GM12878 (cell line): ENCODE measurements around the gene BRINP3. TPM values are rescaled to one million over a fixed set of nuclear protein-coding genes. Genes with fewer than 3 reads are reported as not detected.

ENCODE experiments used
- ATAC-seq: fragments of 200-7000 bp; cut with Tn5 transposase; 3 replicates; pipeline ENCODE4 v1.9.1; 2020; ENCODE audit warnings: mild to moderate bottlenecking, moderate library complexity
- BruUV-seq: library from RNA; stranded (reverse); fragments of 400-500 nt; replicated peaks from 2 replicates; lab custom pipeline; 2021; lab: Mats Ljungman, UMichigan
- CTCF ChIA-PET: fragments of 300-600 bp; sonication (Branson Sonifier 250); formaldehyde crosslinking; extraction: SDS; loops from one replicate; lab custom pipeline; 2021; ENCODE audit warnings: inconsistent platforms; lab: Yijun Ruan, JAX
- POLR2A ChIA-PET: fragments of 350-600 bp; formaldehyde crosslinking; extraction: SDS; loops from one replicate; lab custom pipeline; 2021; ENCODE audit warnings: inconsistent platforms; lab: Charles Lee
- RAD21 ChIA-PET: fragments of 300-600 bp; sonication (Branson Sonifier 250); formaldehyde crosslinking; loops from one replicate; lab custom pipeline; 2023; ENCODE audit warnings: antibody characterized with exemption; ENCODE audit not compliant: unreplicated experiment; lab: Charles Lee
- SMC1A ChIA-PET: fragments of 300-600 bp; sonication (Branson Sonifier 250); formaldehyde crosslinking; loops from one replicate; lab custom pipeline; 2023; ENCODE audit not compliant: unreplicated experiment, uncharacterized antibody; lab: Charles Lee
- DNase-seq: peaks from one replicate; pipeline ENCODE4 v3.0.0-alpha.2; 2011; ENCODE audit warnings: low read depth, low spot score
- FAIRE-seq: peaks from 3 replicates; lab custom pipeline; 2011; peaks lifted over from hg19 to GRCh38; lab: Jason Lieb, UNC
- H2AFZ ChIP-seq: 2 replicates; pipeline ENCODE4 v1.6.0; 2011; ENCODE audit warnings: low read depth, low read length, control low read depth; ENCODE audit not compliant: control insufficient read depth
- H3K27ac ChIP-seq: 2 replicates; pipeline ENCODE4 v1.5.1; 2011; ENCODE audit warnings: control low read depth; ENCODE audit not compliant: control insufficient read depth, insufficient read depth
- H3K27me3 ChIP-seq, 2 experiments: replicated peaks in 1 of 2; 2 replicates each; pipeline versions ENCODE4 v1.6.0 to v1.6.1; 2011; ENCODE audit warnings: low read length in 1 of 2; ENCODE audit not compliant: control insufficient read depth in 2 of 2, insufficient read depth in 2 of 2
- H3K36me3 ChIP-seq, 2 experiments: 2 replicates each; pipeline ENCODE4 v1.5.1; 2011; ENCODE audit warnings: low read length in 1 of 2; ENCODE audit not compliant: control insufficient read depth in 2 of 2, insufficient read depth in 2 of 2
- H3K4me1 ChIP-seq: 2 replicates; pipeline ENCODE4 v1.6.1; 2011; ENCODE audit warnings: mild to moderate bottlenecking, low read length, moderate library complexity, mixed read lengths; ENCODE audit not compliant: control insufficient read depth, insufficient read depth
- H3K4me2 ChIP-seq: 2 replicates; pipeline ENCODE4 v1.6.0; 2011; ENCODE audit warnings: control low read depth; ENCODE audit not compliant: control insufficient read depth, insufficient read depth
- H3K4me3 ChIP-seq: fragments of 200-600 bp; sonication (generic); 2 replicates; pipeline ENCODE4 v1.5.1; 2016
- H3K79me2 ChIP-seq: 2 replicates; pipeline ENCODE4 v1.6.0; 2011; ENCODE audit warnings: low read length; ENCODE audit not compliant: control insufficient read depth, insufficient read depth
- H3K9ac ChIP-seq: 2 replicates; pipeline ENCODE4 v1.8.0; 2011; ENCODE audit warnings: low read length, control low read depth, mixed read lengths; ENCODE audit not compliant: control insufficient read depth, insufficient read depth
- H3K9me3 ChIP-seq: replicated peaks from 3 replicates; pipeline ENCODE4 v1.5.1; 2011; ENCODE audit warnings: mild to moderate bottlenecking, low read length; ENCODE audit not compliant: control insufficient read depth, insufficient read depth
- H4K20me1 ChIP-seq: 2 replicates; pipeline ENCODE4 v1.6.0; 2011; ENCODE audit not compliant: control insufficient read depth, insufficient read depth
- EP300 ChIP-seq, 2 experiments: fragments of 150-350 bp in 1 of 2; IDR thresholded peaks; 2 replicates each; pipeline ENCODE4 v1.6.1; 2011 to 2012; ENCODE audit warnings: low read depth in 2 of 2, low read length in 2 of 2, borderline replicate concordance in 1 of 2, improper control_type of control experiment in 1 of 2, inconsistent platforms in 1 of 2; ENCODE audit not compliant: control insufficient read depth in 1 of 2
- FOXK2 ChIP-seq: fragments of 450-650 bp; IDR thresholded peaks from 2 replicates; pipeline ENCODE4 v1.6.1; 2017; ENCODE audit warnings: mild to moderate bottlenecking, moderate library complexity
- JUND ChIP-seq: IDR thresholded peaks from 2 replicates; pipeline ENCODE4 v1.6.1; 2012; ENCODE audit warnings: low read depth, mild to moderate bottlenecking, low read length, improper control_type of control experiment, moderate library complexity
- NFXL1 ChIP-seq: fragments of 450-650 bp; IDR thresholded peaks from 2 replicates; pipeline ENCODE4 v1.6.1; 2017; ENCODE audit warnings: antibody characterized with exemption, mild to moderate bottlenecking, borderline replicate concordance
- NR2F1 ChIP-seq: fragments of 450-650 bp; conservative IDR thresholded peaks from 2 replicates; pipeline ENCODE4 v1.6.1; 2017; ENCODE audit warnings: mild to moderate bottlenecking
- NRF1 ChIP-seq: conservative IDR thresholded peaks from 2 replicates; pipeline ENCODE4 v1.6.1; 2011; ENCODE audit warnings: mild to moderate bottlenecking, low read depth, low read length, improper control_type of control experiment
- POLR2AphosphoS2 ChIP-seq: IDR thresholded peaks from 2 replicates; pipeline ENCODE4 v1.6.1; 2011; ENCODE audit warnings: low read depth, mild to moderate bottlenecking, low read length, improper control_type of control experiment, moderate library complexity
- RAD21 ChIP-seq: IDR thresholded peaks from 2 replicates; pipeline ENCODE4 v1.6.1; 2011; ENCODE audit warnings: mild to moderate bottlenecking, low read depth, low read length, moderate library complexity; ENCODE audit not compliant: insufficient read depth
- RELA ChIP-seq: fragments of 450-650 bp; IDR thresholded peaks from 2 replicates; pipeline ENCODE4 v1.8.0; 2014; ENCODE audit warnings: borderline replicate concordance; ENCODE audit not compliant: partially characterized antibody
- SPI1 ChIP-seq: IDR thresholded peaks from 2 replicates; pipeline ENCODE4 v1.6.1; 2011; ENCODE audit warnings: low read depth, mild to moderate bottlenecking, low read length, moderate library complexity, borderline replicate concordance; ENCODE audit not compliant: insufficient read depth
- TBL1XR1 ChIP-seq: IDR thresholded peaks from 2 replicates; pipeline ENCODE4 v1.6.1; 2012; ENCODE audit warnings: low read depth, low read length, improper control_type of control experiment
- WGBS: methylation state at CpG from one replicate; pipeline ENCODE4 v1.1.6; 2016; ENCODE audit warnings: low lambda C conversion rate; ENCODE audit not compliant: insufficient replicate concordance, insufficient coverage; ENCODE audit errors: missing lambda C conversion rate; 5-methylcytosine and 5-hydroxymethylcytosine counted together
- in situ Hi-C: fragments of 300-500 bp; cut with MboI; formaldehyde crosslinking; loops from 9 replicates; pipeline ENCODE4 v1.14.3; 2018; ENCODE audit warnings: mixed read lengths
- intact Hi-C: fragments of 100-400 bp; cut with micrococcal nuclease; formaldehyde crosslinking; loops from one replicate; pipeline ENCODE4 v1.14.2; 2022; ENCODE audit not compliant: unreplicated experiment
- polyA plus RNA-seq, 11 experiments: library from polyadenylated mRNA; depleted of rRNA in 4 of 11; unstranded in 6 of 11; stranded (reverse) in 5 of 11; fragments of >200 nt; fragmentation: Nextera tagmentation in 4 of 11; fragmentation: Illumina TruSeq in 1 of 11; extraction: Ambion mirVana in 4 of 11; extraction: Trizol in 1 of 11; gene quantifications; 1 replicate in 1 of 11; 2 replicates in 10 of 11; pipeline versions ENCODE4 v1.2.1 to v1.2.3, GENCODE V29; 2011 to 2016; ENCODE audit warnings: inconsistent platforms in 2 of 11, missing spikeins in 2 of 11, low read depth in 1 of 11
- total RNA-seq, 4 experiments: library from RNA; depleted of rRNA in 3 of 4; stranded (reverse); fragments of >200 nt in 3 of 4; fragmentation: Illumina TruSeq in 1 of 4; extraction: Trizol in 1 of 4; gene quantifications; 2 replicates each; pipeline versions ENCODE4 v1.2.1 to v1.2.3, GENCODE V29; 2013 to 2021
- TF ChIP-seq, protein P1 (sequence below): fragments of 450-650 bp; formaldehyde crosslinking; IDR thresholded peaks from 2 replicates; pipeline ENCODE4 v1.5.0; 2022; ENCODE audit warnings: mild to moderate bottlenecking, missing genetic modification characterization
- TF ChIP-seq, protein P2 (sequence below): fragments of 450-650 bp; IDR thresholded peaks from 2 replicates; pipeline ENCODE4 v1.6.1; 2017; ENCODE audit warnings: borderline replicate concordance
- TF ChIP-seq, protein P3 (sequence below): IDR thresholded peaks from 2 replicates; pipeline ENCODE4 v1.6.1; 2011; ENCODE audit warnings: borderline replicate concordance, low read depth, mild to moderate bottlenecking, moderate library complexity, mixed read lengths, low read length; ENCODE audit not compliant: insufficient read depth; ENCODE audit errors: extremely low read length

Gene BRINP3
- total and polyA plus RNA-seq, 10 of the 15 experiments (the other 5 are each of a cell fraction or from before 2014, with no cell fraction given) = under 0.01 TPM; not detected in 9

DNA sequence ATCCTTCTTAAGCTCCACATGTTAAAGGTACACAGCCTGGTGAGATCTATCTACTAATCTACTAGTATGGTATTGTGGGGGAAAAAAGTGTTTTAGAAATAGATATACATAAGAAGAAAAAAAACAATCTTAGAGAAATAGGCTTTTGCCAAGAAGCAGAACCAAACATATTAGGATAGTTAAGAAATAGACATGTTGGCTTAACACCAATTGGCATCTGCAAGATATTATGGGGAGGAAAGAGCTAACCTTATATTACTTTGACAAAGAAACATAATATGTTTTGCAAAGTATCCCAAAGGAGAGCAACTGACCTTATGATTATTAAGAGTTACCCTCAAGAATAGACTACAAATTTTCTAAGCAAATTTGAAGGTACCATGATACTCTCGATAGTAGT, 202.9 kb downstream of the BRINP3 start (continued):
- TF ChIP-seq, protein P1, sequence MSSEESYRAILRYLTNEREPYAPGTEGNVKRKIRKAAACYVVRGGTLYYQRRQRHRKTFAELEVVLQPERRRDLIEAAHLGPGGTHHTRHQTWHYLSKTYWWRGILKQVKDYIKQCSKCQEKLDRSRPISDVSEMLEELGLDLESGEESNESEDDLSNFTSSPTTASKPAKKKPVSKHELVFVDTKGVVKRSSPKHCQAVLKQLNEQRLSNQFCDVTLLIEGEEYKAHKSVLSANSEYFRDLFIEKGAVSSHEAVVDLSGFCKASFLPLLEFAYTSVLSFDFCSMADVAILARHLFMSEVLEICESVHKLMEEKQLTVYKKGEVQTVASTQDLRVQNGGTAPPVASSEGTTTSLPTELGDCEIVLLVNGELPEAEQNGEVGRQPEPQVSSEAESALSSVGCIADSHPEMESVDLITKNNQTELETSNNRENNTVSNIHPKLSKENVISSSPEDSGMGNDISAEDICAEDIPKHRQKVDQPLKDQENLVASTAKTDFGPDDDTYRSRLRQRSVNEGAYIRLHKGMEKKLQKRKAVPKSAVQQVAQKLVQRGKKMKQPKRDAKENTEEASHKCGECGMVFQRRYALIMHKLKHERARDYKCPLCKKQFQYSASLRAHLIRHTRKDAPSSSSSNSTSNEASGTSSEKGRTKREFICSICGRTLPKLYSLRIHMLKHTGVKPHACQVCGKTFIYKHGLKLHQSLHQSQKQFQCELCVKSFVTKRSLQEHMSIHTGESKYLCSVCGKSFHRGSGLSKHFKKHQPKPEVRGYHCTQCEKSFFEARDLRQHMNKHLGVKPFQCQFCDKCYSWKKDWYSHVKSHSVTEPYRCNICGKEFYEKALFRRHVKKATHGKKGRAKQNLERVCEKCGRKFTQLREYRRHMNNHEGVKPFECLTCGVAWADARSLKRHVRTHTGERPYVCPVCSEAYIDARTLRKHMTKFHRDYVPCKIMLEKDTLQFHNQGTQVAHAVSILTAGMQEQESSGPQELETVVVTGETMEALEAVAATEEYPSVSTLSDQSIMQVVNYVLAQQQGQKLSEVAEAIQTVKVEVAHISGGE (CRISPR knock-in tag) = no peak
- TF ChIP-seq RELA = no peak
- TF ChIP-seq RAD21 = no peak
- no peak for TF ChIP-seq TBL1XR1

DNA sequence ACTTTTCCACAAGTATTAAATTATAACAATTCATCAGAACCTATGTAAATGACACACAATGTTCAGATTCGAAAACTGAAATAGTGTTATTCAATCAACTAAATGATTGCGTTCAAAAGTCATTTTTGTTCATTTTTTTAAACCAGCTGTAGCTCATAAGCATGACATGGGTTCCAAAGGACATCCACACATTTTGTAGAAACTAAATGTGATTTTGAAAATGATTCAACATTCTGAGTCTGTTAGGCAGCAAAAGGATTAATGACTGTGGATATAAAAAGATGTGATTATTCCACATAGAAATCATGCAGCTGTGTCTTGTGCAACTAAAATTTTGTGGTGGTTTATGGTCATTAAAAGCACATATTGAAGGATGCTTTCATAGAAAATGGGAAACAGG, 204.5 kb downstream of the BRINP3 start:
- no TSS peak for BruUV-seq
- no peaks in the 10 kb centered on the region for H3K9me3 ChIP-seq
- 10% methylated on average over 2 of the region's 2 CpGs for WGBS
- DNase-seq (no peak), FAIRE-seq (no peak), ATAC-seq (no peak)
- H3K36me3 ChIP-seq = no peaks in the 10 kb centered on the region
- H2AFZ ChIP-seq = no peak overlapping the region
- H3K27ac ChIP-seq = no peak overlapping the region
- ChIA-PET SMC1A (no interaction called here), POLR2A (no interaction called here), CTCF (no interaction called here), RAD21 (no interaction called here)
- H4K20me1 ChIP-seq = no peaks in the 10 kb centered on the region
- intact Hi-C loops = no loop called here
- in situ Hi-C loops = no loop called here
- no peaks in the 10 kb centered on the region for H3K4me1 ChIP-seq
- H3K27me3 ChIP-seq = no peaks in the 10 kb centered on the region
- no peak overlapping the region for H3K4me2 ChIP-seq
- H3K79me2 ChIP-seq = no peaks in the 10 kb centered on the region
- H3K4me3 ChIP-seq = no peak overlapping the region
- TF ChIP-seq FOXK2 (no peak), JUND (no peak), EP300 (IDR thresholded peaks at IDR 0.05; ENCODE audit: borderline replicate concordance in 1 of 2, control insufficient read depth in 1 of 2, low read depth in 2 of 2, low read length in 2 of 2) (no peak), POLR2AphosphoS2 (no peak), NRF1 (no peak), NR2F1 (no peak), SPI1 (no peak), NFXL1 (no peak)
- TF ChIP-seq, protein P2, sequence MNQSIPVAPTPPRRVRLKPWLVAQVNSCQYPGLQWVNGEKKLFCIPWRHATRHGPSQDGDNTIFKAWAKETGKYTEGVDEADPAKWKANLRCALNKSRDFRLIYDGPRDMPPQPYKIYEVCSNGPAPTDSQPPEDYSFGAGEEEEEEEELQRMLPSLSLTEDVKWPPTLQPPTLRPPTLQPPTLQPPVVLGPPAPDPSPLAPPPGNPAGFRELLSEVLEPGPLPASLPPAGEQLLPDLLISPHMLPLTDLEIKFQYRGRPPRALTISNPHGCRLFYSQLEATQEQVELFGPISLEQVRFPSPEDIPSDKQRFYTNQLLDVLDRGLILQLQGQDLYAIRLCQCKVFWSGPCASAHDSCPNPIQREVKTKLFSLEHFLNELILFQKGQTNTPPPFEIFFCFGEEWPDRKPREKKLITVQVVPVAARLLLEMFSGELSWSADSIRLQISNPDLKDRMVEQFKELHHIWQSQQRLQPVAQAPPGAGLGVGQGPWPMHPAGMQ = no peak
- TF ChIP-seq, protein P3, sequence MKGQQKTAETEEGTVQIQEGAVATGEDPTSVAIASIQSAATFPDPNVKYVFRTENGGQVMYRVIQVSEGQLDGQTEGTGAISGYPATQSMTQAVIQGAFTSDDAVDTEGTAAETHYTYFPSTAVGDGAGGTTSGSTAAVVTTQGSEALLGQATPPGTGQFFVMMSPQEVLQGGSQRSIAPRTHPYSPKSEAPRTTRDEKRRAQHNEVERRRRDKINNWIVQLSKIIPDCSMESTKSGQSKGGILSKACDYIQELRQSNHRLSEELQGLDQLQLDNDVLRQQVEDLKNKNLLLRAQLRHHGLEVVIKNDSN = no peak
- H3K9ac ChIP-seq = no peak overlapping the region
